OCI-LY7 (cell line): Measurements from ENCODE around the gene MIER2. TPM values are rescaled to one million over a fixed set of nuclear protein-coding genes. Genes with fewer than 3 reads are reported as not detected.

Source experiments
- BruUV-seq: library from RNA; stranded (reverse); fragments of 400-500 nt; replicated peaks from 2 replicates; lab custom pipeline; 2021; lab: Mats Ljungman, UMichigan
- CTCF ChIA-PET: fragments of 300-600 bp; sonication (Branson Sonifier 250); formaldehyde crosslinking; loops from one replicate; lab custom pipeline; 2022; ENCODE audit warnings: antibody characterized with exemption; ENCODE audit not compliant: unreplicated experiment; lab: Charles Lee
- POLR2A ChIA-PET: fragments of 300-600 bp; sonication (Branson Sonifier 250); formaldehyde crosslinking; loops from one replicate; lab custom pipeline; 2022; ENCODE audit warnings: antibody characterized with exemption; lab: Charles Lee
- DNase-seq: peaks from one replicate; pipeline ENCODE4 v3.0.0-alpha.2; 2015; ENCODE audit warnings: low spot score
- H2AFZ ChIP-seq: fragments of 200-600 bp; sonication (generic), shearing (Covaris generic); 2 replicates; pipeline ENCODE4 v1.6.1; 2014; ENCODE audit warnings: mild to moderate bottlenecking, antibody characterized with exemption, low read length, moderate library complexity
- H3K27ac ChIP-seq: fragments of 200-600 bp; sonication (generic); 2 replicates; pipeline ENCODE4 v1.5.1; 2014; ENCODE audit warnings: mixed run types, low read depth, mild to moderate bottlenecking, moderate library complexity, low read length, inconsistent platforms; ENCODE audit not compliant: poor library complexity, severe bottlenecking
- H3K36me3 ChIP-seq: fragments of 200-600 bp; sonication (generic); 2 replicates; pipeline ENCODE4 v1.6.1; 2014; ENCODE audit warnings: mild to moderate bottlenecking, antibody characterized with exemption, low read length, moderate library complexity, mixed read lengths; ENCODE audit not compliant: insufficient read depth
- H3K4me1 ChIP-seq: fragments of 200-600 bp; sonication (generic); 2 replicates; pipeline ENCODE4 v1.5.1; 2014; ENCODE audit warnings: mild to moderate bottlenecking, low read length; ENCODE audit not compliant: insufficient read depth, poor library complexity, severe bottlenecking
- H3K4me2 ChIP-seq: fragments of 200-600 bp; sonication (generic); 2 replicates; pipeline ENCODE4 v1.6.1; 2014; ENCODE audit warnings: mild to moderate bottlenecking, low read length
- H3K4me3 ChIP-seq: fragments of 200-600 bp; sonication (generic); 2 replicates; pipeline ENCODE4 v1.5.1; 2014; ENCODE audit warnings: mild to moderate bottlenecking, low read depth, low read length; ENCODE audit not compliant: poor library complexity, severe bottlenecking
- H3K79me2 ChIP-seq: fragments of 200-600 bp; sonication (generic); 2 replicates; pipeline ENCODE4 v1.6.1; 2016; ENCODE audit warnings: low read depth, mild to moderate bottlenecking, low read length, moderate library complexity, mixed read lengths; ENCODE audit not compliant: insufficient read depth
- H3K9me2 ChIP-seq: fragments of 200-600 bp; sonication (generic); 2 replicates; pipeline ENCODE4 v1.6.1; 2016; ENCODE audit warnings: mild to moderate bottlenecking, low read length, mixed read lengths; ENCODE audit not compliant: insufficient read depth
- H3K9me3 ChIP-seq: fragments of 200-600 bp; sonication (generic); 2 replicates; pipeline ENCODE4 v1.6.1; 2014; ENCODE audit warnings: mild to moderate bottlenecking, mixed run types, low read length, mixed read lengths
- H4K20me1 ChIP-seq: fragments of 200-600 bp; sonication (generic); 2 replicates; pipeline ENCODE4 v1.6.1; 2014; ENCODE audit warnings: mild to moderate bottlenecking, antibody characterized with exemption, low read length, moderate library complexity, mixed read lengths; ENCODE audit not compliant: insufficient read depth
- CTCF ChIP-seq: fragments of 200-600 bp; sonication (generic); conservative IDR thresholded peaks from 2 replicates; pipeline ENCODE4 v1.5.1; 2014; ENCODE audit warnings: mild to moderate bottlenecking, antibody characterized with exemption, low read length, moderate library complexity, mixed read lengths
- EZH2phosphoT487 ChIP-seq: fragments of 200-600 bp; sonication (generic); IDR thresholded peaks from 2 replicates; pipeline ENCODE4 v1.6.1; 2018; ENCODE audit warnings: low read depth, borderline replicate concordance, mild to moderate bottlenecking, mixed run types, antibody characterized with exemption, low read length, moderate library complexity, mixed read lengths
- intact Hi-C: fragments of 100-400 bp; cut with micrococcal nuclease; formaldehyde crosslinking; loops from one replicate; pipeline ENCODE4 v1.10.0; 2022; ENCODE audit not compliant: unreplicated experiment
- total RNA-seq, 2 experiments: library from RNA; depleted of rRNA in 1 of 2; stranded (reverse); fragments of >200 nt in 1 of 2; shearing (Covaris generic) in 1 of 2; gene quantifications; 2 replicates each; pipeline ENCODE4 v1.2.3, GENCODE V29; 2014 to 2022

Gene MIER2
- total RNA-seq, 2 experiments from 2014 or later, result 29.1 to 30.2 TPM

DNA sequence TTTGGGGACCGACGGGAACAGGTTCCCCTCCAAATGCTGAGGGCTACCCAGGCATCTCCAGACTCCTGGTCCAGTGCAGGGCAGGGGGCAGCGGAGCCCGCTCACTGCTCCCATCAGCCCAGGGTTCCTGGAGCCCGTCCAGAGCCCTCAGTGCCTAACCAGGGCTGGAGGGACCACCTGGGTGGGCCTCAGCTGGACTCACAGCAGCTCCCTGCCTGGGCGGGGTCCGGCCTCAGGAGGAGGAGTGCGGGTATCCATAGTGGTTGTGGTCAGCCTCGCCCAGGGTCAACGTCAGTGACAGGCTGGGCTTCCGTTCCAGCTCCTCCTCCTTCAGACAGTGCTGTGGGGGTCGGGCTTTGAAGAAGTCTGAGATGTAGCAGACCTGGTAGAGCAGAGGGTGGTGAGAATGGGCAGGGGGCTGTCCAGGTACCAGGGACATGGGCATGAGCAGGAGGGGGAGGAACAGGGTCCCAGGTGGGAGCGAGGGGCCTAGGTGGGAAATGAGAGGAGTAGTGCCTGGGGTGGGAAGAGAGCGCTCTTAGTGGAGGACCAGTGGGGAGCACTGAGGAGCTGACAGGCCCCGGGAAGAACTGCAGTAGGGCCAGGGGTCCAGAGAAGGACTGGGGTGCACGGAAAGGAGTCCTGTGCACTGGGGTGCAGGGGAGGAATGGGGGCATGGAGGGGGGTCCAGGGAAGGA is 63.3 kb downstream of the MIER2 start:
- Histone ChIP-seq H3K9me2 (no peaks in the 10 kb centered on the region), H3K36me3 (no peaks in the 10 kb centered on the region), H3K4me3 (no peak overlapping the region), H3K4me2 (no peak overlapping the region), H4K20me1 (no peaks in the 10 kb centered on the region), H2AFZ (no peak overlapping the region), H3K9me3 (no peaks in the 10 kb centered on the region), H3K4me1 (no peaks in the 10 kb centered on the region), H3K27ac (no peak overlapping the region), H3K79me2 (no peaks in the 10 kb centered on the region)
- intact Hi-C loops, result no loop called here
- DNase-seq, result no peak
- TF ChIP-seq EZH2phosphoT487, result no peak
- TF ChIP-seq CTCF, result no peak
- CTCF ChIA-PET, result no interaction called here
- POLR2A ChIA-PET, result no interaction called here
- BruUV-seq, result no TSS peak

DNA sequence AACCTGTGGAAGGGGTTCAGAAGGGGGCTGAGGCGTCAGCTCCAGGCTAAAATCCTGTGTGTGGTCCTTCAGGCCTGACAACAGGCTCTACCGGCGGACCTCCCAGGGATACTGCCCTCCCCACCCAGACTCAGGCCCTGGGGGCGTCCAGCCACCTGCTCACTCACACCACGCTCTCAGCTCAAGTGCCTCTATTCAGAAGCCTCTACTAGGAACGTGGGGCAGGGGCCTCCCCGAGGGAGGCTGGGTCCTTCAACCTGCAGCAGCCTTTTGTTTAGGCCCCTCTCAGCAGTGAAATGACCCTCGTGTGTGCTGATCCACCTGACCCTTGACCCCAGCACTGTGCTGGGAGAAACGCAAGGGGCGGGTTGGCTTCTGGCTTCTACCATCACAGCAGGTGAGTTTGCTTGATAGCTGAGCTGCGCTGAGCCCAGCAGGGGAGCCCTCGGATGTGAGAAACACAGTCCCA is 64.0 kb downstream of the MIER2 start:
- BruUV-seq, result no TSS peak
- Histone ChIP-seq H4K20me1 (no peaks in the 10 kb centered on the region), H3K27ac (no peak overlapping the region), H3K4me3 (no peak overlapping the region), H3K79me2 (no peaks in the 10 kb centered on the region), H2AFZ (no peak overlapping the region), H3K36me3 (no peaks in the 10 kb centered on the region), H3K9me3 (no peaks in the 10 kb centered on the region), H3K9me2 (no peaks in the 10 kb centered on the region), H3K4me1 (no peaks in the 10 kb centered on the region), H3K4me2 (no peak overlapping the region)
- CTCF ChIA-PET, result no interaction called here
- intact Hi-C loops, result no loop called here
- no peak for DNase-seq
- POLR2A ChIA-PET, result no interaction called here
- TF ChIP-seq EZH2phosphoT487 (no peak), CTCF (no peak)

DNA sequence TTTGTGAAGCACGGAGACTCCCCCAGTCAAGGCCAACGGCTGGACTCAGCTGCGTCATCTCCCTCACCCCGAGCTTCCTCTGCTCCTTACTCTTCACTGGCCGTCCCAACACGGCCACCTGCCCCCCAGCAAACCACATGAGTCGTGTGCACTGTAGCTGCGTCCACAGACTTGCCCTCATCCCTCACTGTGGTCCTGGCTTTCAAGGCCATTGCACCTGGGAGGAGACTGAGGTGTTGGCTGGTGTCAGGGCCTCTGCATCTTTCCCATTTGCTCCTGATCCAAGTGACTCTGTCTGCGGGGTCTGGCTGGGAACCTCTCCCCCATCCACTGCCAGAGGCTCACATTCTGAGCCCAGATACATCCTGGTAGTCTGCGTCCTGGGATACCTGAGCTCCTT is 64.9 kb downstream of the MIER2 start:
- POLR2A ChIA-PET, result no interaction called here
- Histone ChIP-seq H4K20me1 (no peaks in the 10 kb centered on the region), H3K4me3 (no peak overlapping the region), H2AFZ (no peak overlapping the region), H3K4me2 (no peak overlapping the region), H3K36me3 (no peaks in the 10 kb centered on the region), H3K9me3 (no peaks in the 10 kb centered on the region), H3K79me2 (no peaks in the 10 kb centered on the region), H3K9me2 (no peaks in the 10 kb centered on the region), H3K27ac (no peak overlapping the region), H3K4me1 (no peaks in the 10 kb centered on the region)
- intact Hi-C loops, result no loop called here
- TF ChIP-seq EZH2phosphoT487, result no peak
- no peak for TF ChIP-seq CTCF
- DNase-seq, result no peak
- CTCF ChIA-PET, result no interaction called here
- BruUV-seq, result no TSS peak
